Mesendoderm (in vitro differentiated cells): ENCODE measurements around the gene SOCS3.
A peak's percentile ranks its signal among the peaks of the same experiment; 100 is the strongest.
"Not testable (repeated sequence)": the region's sequence is repeated elsewhere in the genome, so short reads cannot be mapped to it uniquely, and the experiment has no call there.

ENCODE experiments used
- DNase-seq: peaks from one replicate; pipeline ENCODE4 v3.0.0; 2013
- H2AK5ac ChIP-seq: 2 replicates; pipeline ENCODE4 v1.6.1; 2013; ENCODE audit warnings: low read length, inconsistent platforms
- H2BK120ac ChIP-seq: 2 replicates; pipeline ENCODE4 v1.6.1; 2013; ENCODE audit warnings: low read depth, mild to moderate bottlenecking, low read length, moderate library complexity, mixed read lengths
- H2BK15ac ChIP-seq: replicated peaks from 2 replicates; pipeline ENCODE4 v1.6.1; 2013; ENCODE audit warnings: low read depth, mild to moderate bottlenecking, moderate library complexity
- H2BK5ac ChIP-seq: 2 replicates; pipeline ENCODE4 v1.6.1; 2013; ENCODE audit warnings: low read length, inconsistent platforms
- H3K18ac ChIP-seq: 2 replicates; pipeline ENCODE4 v1.6.1; 2013; ENCODE audit warnings: mild to moderate bottlenecking, low read length, mixed read lengths
- H3K23ac ChIP-seq: one replicate; pipeline ENCODE4 v1.6.1; 2013; ENCODE audit warnings: low read length
- H3K27ac ChIP-seq: 2 replicates; pipeline ENCODE4 v1.5.1; 2013; ENCODE audit warnings: low read depth, mild to moderate bottlenecking, inconsistent platforms, low read length, moderate library complexity
- H3K27me3 ChIP-seq: 2 replicates; pipeline ENCODE4 v1.6.1; 2013; ENCODE audit warnings: low read length, control low read depth, mild to moderate bottlenecking, inconsistent platforms; ENCODE audit not compliant: insufficient read depth, poor library complexity
- H3K36me3 ChIP-seq: 2 replicates; pipeline ENCODE4 v1.6.1; 2013; ENCODE audit warnings: low read length, inconsistent platforms; ENCODE audit not compliant: control insufficient read depth, insufficient read depth
- H3K4ac ChIP-seq: one replicate; pipeline ENCODE4 v1.6.1; 2013; ENCODE audit warnings: low read depth, mild to moderate bottlenecking, low read length, moderate library complexity
- H3K4me1 ChIP-seq: 2 replicates; pipeline ENCODE4 v1.6.1; 2013; ENCODE audit warnings: low read depth, low read length, inconsistent platforms; ENCODE audit not compliant: control insufficient read depth
- H3K4me2 ChIP-seq: 2 replicates; pipeline ENCODE4 v1.6.1; 2013; ENCODE audit warnings: low read length
- H3K4me3 ChIP-seq: 2 replicates; pipeline ENCODE4 v1.5.1; 2013; ENCODE audit warnings: mild to moderate bottlenecking, low read length
- H3K56ac ChIP-seq: one replicate; pipeline ENCODE4 v1.6.1; 2013; ENCODE audit warnings: low read length
- H3K79me1 ChIP-seq: 2 replicates; pipeline ENCODE4 v1.6.1; 2013; ENCODE audit warnings: low read length, inconsistent platforms
- H3K79me2 ChIP-seq: 2 replicates; pipeline ENCODE4 v1.6.1; 2013; ENCODE audit warnings: mild to moderate bottlenecking, low read length; ENCODE audit not compliant: control insufficient read depth, insufficient read depth
- H3K9ac ChIP-seq: 2 replicates; pipeline ENCODE4 v1.6.1; 2013; ENCODE audit warnings: low read length, inconsistent platforms
- H4K5ac ChIP-seq: one replicate; pipeline ENCODE4 v1.6.1; 2013; ENCODE audit warnings: low read length
- H4K8ac ChIP-seq: one replicate; pipeline ENCODE4 v1.6.1; 2013; ENCODE audit warnings: low read depth, mild to moderate bottlenecking, control low read depth, low read length, moderate library complexity
- WGBS: extraction: QIAGEN DNeasy Blood & Tissue Kit; methylation state at CpG from one replicate; pipeline ENCODE4 v1.1.7; 2013; ENCODE audit warnings: low lambda C conversion rate, missing lambda C conversion rate; ENCODE audit not compliant: insufficient coverage; ENCODE audit errors: extremely low coverage; 5-methylcytosine and 5-hydroxymethylcytosine counted together

Gene SOCS3

GRCh38 chr17:78314683-78315354, 45.1 kb downstream of the SOCS3 start:
- Histone ChIP-seq H3K79me1 (no peaks in the 10 kb centered on the region), H2BK15ac (no peak overlapping the region), H3K27ac (no peak overlapping the region), H3K4me2 (no peak overlapping the region), H3K79me2 (no peaks in the 10 kb centered on the region), H3K18ac (peak overlapping the region; percentile 70), H3K36me3 (no peaks in the 10 kb centered on the region), H2BK120ac (peak overlapping the region; percentile 31), H3K4me3 (no peak overlapping the region), H4K5ac (no peak overlapping the region), H3K9ac (no peak overlapping the region), H3K4ac (peak overlapping the region; percentile 56), H3K4me1 (peaks cover 13% of the 10 kb centered on the region), H3K27me3 (no peaks in the 10 kb centered on the region), H3K56ac (peak overlapping the region; percentile 79), H2AK5ac (peak overlapping the region; percentile 2), H2BK5ac (no peak overlapping the region), H4K8ac (no peak overlapping the region), H3K23ac (no peak overlapping the region)
- DNase-seq, result no peak
- no CpG with 5 or more reads among the region's 12 CpGs for WGBS

GRCh38 chr17:78313735-78314648, 45.9 kb downstream of the SOCS3 start:
- peak overlapping the region; percentile 32 for H3K4me3 ChIP-seq

GRCh38 chr17:78309659-78310255, 50.1 kb downstream of the SOCS3 start:
- no CpG with 5 or more reads among the region's 12 CpGs for WGBS
- not testable (repeated sequence) for H3K23ac ChIP-seq, DNase-seq, H3K9ac ChIP-seq, H3K4me2 ChIP-seq, H2BK15ac ChIP-seq, H3K79me1 ChIP-seq, H3K4me1 ChIP-seq, H4K5ac ChIP-seq, H3K4ac ChIP-seq, H3K56ac ChIP-seq, H2AK5ac ChIP-seq, H3K27me3 ChIP-seq, H2BK5ac ChIP-seq, H2BK120ac ChIP-seq, H3K27ac ChIP-seq, H3K4me3 ChIP-seq, H3K79me2 ChIP-seq, H4K8ac ChIP-seq, H3K36me3 ChIP-seq, H3K18ac ChIP-seq

More at GRCh38 chr17:78313735-78314648, 45.9 kb downstream of the SOCS3 start:
- Histone ChIP-seq H3K4me1 (peaks cover 13% of the 10 kb centered on the region), H3K9ac (peak overlapping the region; percentile 80), H3K36me3 (no peaks in the 10 kb centered on the region), H3K56ac (peak overlapping the region; percentile 89), H3K27ac (peak overlapping the region; percentile 49), H2AK5ac (no peak overlapping the region), H4K5ac (no peak overlapping the region), H3K23ac (peak overlapping the region; percentile 38), H2BK15ac (no peak overlapping the region), H4K8ac (no peak overlapping the region), H2BK5ac (no peak overlapping the region), H3K79me2 (no peaks in the 10 kb centered on the region), H3K4ac (peak overlapping the region; percentile 85), H3K4me2 (peak overlapping the region; percentile 64), H3K27me3 (no peaks in the 10 kb centered on the region), H3K79me1 (no peaks in the 10 kb centered on the region), H2BK120ac (peak overlapping the region; percentile 68), H3K18ac (peak overlapping the region; percentile 89)
- WGBS, result no CpG with 5 or more reads among the region's 80 CpGs
- peak; percentile 95 for DNase-seq

GRCh38 chr17:78307887-78308638, 51.8 kb downstream of the SOCS3 start:
- DNase-seq, result peak; percentile 88
- H3K4me2 ChIP-seq, result no peak overlapping the region
- H2BK15ac ChIP-seq, result no peak overlapping the region
- no peak overlapping the region for H2BK5ac ChIP-seq
- no peaks in the 10 kb centered on the region for H3K36me3 ChIP-seq
- no peak overlapping the region for H3K23ac ChIP-seq
- peak overlapping the region; percentile 4 for H3K56ac ChIP-seq
- H3K27ac ChIP-seq, result no peak overlapping the region
- no peaks in the 10 kb centered on the region for H3K4me1 ChIP-seq
- H3K79me2 ChIP-seq, result no peaks in the 10 kb centered on the region
- WGBS, result no CpG with 5 or more reads among the region's 13 CpGs
- H3K79me1 ChIP-seq, result no peaks in the 10 kb centered on the region
- H4K5ac ChIP-seq, result no peak overlapping the region
- H4K8ac ChIP-seq, result no peak overlapping the region
- no peaks in the 10 kb centered on the region for H3K27me3 ChIP-seq
- H3K4me3 ChIP-seq, result no peak overlapping the region
- H2BK120ac ChIP-seq, result no peak overlapping the region
- H3K9ac ChIP-seq, result no peak overlapping the region
- no peak overlapping the region for H3K4ac ChIP-seq
- H2AK5ac ChIP-seq, result no peak overlapping the region
- H3K18ac ChIP-seq, result no peak overlapping the region

- Histone ChIP-seq H3K4me2 (no peak overlapping the region), H3K9ac (no peak overlapping the region), H4K8ac (no peak overlapping the region), H2BK5ac (no peak overlapping the region), H3K36me3 (no peaks in the 10 kb centered on the region), H3K4me3 (no peak overlapping the region), H3K79me1 (no peaks in the 10 kb centered on the region), H3K18ac (no peak overlapping the region), H3K4ac (no peak overlapping the region), H2AK5ac (no peak overlapping the region), H3K27ac (no peak overlapping the region), H3K56ac (no peak overlapping the region), H3K79me2 (no peaks in the 10 kb centered on the region), H3K23ac (no peak overlapping the region), H2BK120ac (no peak overlapping the region), H3K27me3 (no peaks in the 10 kb centered on the region), H4K5ac (no peak overlapping the region), H2BK15ac (no peak overlapping the region), H3K4me1 (no peaks in the 10 kb centered on the region)
- no peak for DNase-seq
- no CpG with 5 or more reads among the region's 1 CpG for WGBS
Measured at GRCh38 chr17:78306913-78307312, 53.0 kb downstream of the SOCS3 start.
